IMR-90 (cell line): ENCODE data around the gene HMGXB3.

ENCODE experiments used
- MAZ ChIP-seq: IDR thresholded peaks from 2 replicates; pipeline ENCODE4 v1.6.1; 2012; ENCODE audit warnings: low read depth, mild to moderate bottlenecking, low read length, improper control_type of control experiment, moderate library complexity, borderline replicate concordance
- NFE2L2 ChIP-seq: fragments of 150-350 bp; IDR thresholded peaks from 2 replicates; pipeline ENCODE4 v1.6.1; 2016; ENCODE audit warnings: low read depth, mild to moderate bottlenecking, low read length
- POLR2A ChIP-seq: IDR thresholded peaks from 2 replicates; pipeline ENCODE4 v1.6.1; 2012; ENCODE audit warnings: mild to moderate bottlenecking, low read depth, low read length
- TF ChIP-seq, protein P1 (sequence below): conservative IDR thresholded peaks from 2 replicates; pipeline ENCODE4 v1.5.1; 2012; ENCODE audit warnings: mild to moderate bottlenecking, low read depth, low read length, improper control_type of control experiment

DNA sequence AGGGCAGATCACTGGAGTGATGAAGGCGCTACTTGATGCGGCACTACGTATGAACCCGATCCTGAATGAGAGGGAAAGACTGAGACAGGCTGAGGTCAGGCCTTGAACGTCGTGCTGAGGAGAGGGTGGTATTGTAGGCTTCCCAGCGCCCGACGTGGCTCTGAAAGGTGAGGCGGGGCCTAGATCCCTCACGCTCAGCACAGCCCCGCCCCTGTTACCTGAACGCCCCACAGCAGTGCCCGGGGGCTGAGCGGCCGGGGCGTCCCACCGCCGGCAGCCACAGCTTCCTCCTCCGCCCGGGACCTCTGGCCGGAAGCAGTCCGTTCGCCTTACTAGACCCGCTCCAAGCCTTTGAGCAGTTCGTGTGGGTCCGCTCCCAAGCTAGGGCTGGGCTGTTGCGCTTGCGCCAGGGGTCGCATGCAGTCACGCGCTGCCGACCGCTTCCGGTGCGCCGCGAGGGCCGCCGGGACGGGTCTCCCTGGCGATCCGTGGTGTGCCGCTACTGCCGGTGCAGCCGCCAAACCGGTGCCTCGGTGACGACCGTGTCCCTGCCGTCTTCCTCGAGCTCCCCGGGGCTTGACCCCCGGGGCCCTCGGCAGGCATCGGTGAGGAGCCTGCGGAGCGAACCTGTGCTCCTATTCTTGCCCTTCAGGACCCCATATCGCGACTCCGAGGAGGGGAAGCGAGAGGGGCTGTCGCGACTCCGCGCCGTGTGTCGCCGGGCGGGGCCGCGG lies at the start of gene HMGXB3, which contains the start of gene TIGD6:
- TF ChIP-seq, protein P1, sequence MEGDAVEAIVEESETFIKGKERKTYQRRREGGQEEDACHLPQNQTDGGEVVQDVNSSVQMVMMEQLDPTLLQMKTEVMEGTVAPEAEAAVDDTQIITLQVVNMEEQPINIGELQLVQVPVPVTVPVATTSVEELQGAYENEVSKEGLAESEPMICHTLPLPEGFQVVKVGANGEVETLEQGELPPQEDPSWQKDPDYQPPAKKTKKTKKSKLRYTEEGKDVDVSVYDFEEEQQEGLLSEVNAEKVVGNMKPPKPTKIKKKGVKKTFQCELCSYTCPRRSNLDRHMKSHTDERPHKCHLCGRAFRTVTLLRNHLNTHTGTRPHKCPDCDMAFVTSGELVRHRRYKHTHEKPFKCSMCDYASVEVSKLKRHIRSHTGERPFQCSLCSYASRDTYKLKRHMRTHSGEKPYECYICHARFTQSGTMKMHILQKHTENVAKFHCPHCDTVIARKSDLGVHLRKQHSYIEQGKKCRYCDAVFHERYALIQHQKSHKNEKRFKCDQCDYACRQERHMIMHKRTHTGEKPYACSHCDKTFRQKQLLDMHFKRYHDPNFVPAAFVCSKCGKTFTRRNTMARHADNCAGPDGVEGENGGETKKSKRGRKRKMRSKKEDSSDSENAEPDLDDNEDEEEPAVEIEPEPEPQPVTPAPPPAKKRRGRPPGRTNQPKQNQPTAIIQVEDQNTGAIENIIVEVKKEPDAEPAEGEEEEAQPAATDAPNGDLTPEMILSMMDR: no peak
- peak; percentile 92 for TF ChIP-seq POLR2A
- TF ChIP-seq MAZ: peak; percentile 53; the same call in 1 of the 2 replicates
- TF ChIP-seq NFE2L2: no peak
